Calu3 (cell line): ENCODE measurements around the gene GLRX2. TPM values are rescaled to one million over a fixed set of nuclear protein-coding genes. Genes with fewer than 3 reads are reported as not detected.

Source experiments
- BruUV-seq: library from RNA; stranded (reverse); fragments of 400-500 nt; replicated peaks from 2 replicates; lab custom pipeline; 2021; lab: Mats Ljungman, UMichigan
- CTCF ChIA-PET: fragments of 300-600 bp; sonication (Branson Sonifier 250); formaldehyde crosslinking; loops from one replicate; lab custom pipeline; 2022; ENCODE audit warnings: antibody characterized with exemption; lab: Charles Lee
- DNase-seq: peaks from one replicate; pipeline ENCODE4 v3.0.0; 2022
- H3K27ac Mint-ChIP-seq: one replicate; pipeline ENCODE4 v1.8.0; 2022; ENCODE audit warnings: mixed read lengths; ENCODE audit not compliant: unreplicated experiment
- H3K27me3 Mint-ChIP-seq: one replicate; pipeline ENCODE4 v1.8.0; 2022; ENCODE audit warnings: mixed read lengths; ENCODE audit not compliant: unreplicated experiment
- H3K36me3 Mint-ChIP-seq: one replicate; pipeline ENCODE4 v1.8.0; 2022; ENCODE audit warnings: mild to moderate bottlenecking, moderate library complexity, mixed read lengths; ENCODE audit not compliant: insufficient read depth, unreplicated experiment
- H3K4me1 Mint-ChIP-seq: one replicate; pipeline ENCODE4 v1.8.0; 2022; ENCODE audit warnings: mild to moderate bottlenecking, low read depth, mixed read lengths; ENCODE audit not compliant: unreplicated experiment
- H3K4me3 Mint-ChIP-seq: one replicate; pipeline ENCODE4 v1.8.0; 2022; ENCODE audit warnings: mild to moderate bottlenecking, low read depth, moderate library complexity, mixed read lengths; ENCODE audit not compliant: unreplicated experiment
- H3K9me3 Mint-ChIP-seq: one replicate; pipeline ENCODE4 v1.8.0; 2022; ENCODE audit warnings: low read depth, mixed read lengths; ENCODE audit not compliant: unreplicated experiment
- intact Hi-C: fragments of 100-400 bp; cut with micrococcal nuclease; formaldehyde crosslinking; loops from one replicate; pipeline ENCODE4 v1.10.0; 2022; ENCODE audit not compliant: unreplicated experiment
- total RNA-seq: library from RNA; stranded (reverse); gene quantifications from 2 replicates; pipeline ENCODE4 v1.2.3, GENCODE V29; 2022
- TF ChIP-seq, protein P1 (sequence below): fragments of 200-600 bp; IDR thresholded peaks from one replicate; pipeline ENCODE4 v1.8.0; 2022; ENCODE audit warnings: antibody characterized with exemption; ENCODE audit not compliant: unreplicated experiment

GLRX2 gene
- total RNA-seq, 1 experiment from 2014 or later = 25.7 TPM

DNA sequence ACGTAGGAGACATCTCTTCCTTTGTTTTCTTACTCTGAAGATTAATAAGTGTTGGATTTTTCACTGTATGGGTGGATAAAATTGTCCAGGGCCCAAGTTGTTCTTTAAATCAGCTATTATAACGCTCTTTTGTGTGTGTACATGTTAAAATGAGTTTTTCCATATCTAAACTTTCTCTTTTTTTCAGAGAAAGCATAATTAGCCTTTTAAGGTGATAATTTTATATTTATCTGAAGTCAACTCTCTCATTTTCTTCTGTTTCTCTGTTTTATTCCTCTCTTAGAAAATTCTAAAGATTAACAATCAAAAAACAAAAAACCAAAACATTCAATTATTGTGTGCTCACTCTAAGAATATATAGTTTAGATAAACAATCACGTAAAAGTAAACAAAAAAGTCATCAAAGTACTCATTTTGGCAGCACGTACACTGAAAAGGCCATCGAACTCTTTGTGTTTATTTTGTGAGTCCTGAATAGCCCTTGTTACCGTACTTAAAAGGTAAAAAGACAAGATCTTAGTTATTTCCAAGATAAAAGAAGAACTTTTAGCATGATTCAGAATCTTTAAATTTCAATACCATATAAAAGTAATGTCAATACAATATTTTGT, 9.4 kb upstream of the GLRX2 start:
- no peak for DNase-seq
- intact Hi-C loops = no loop called here
- no peaks in the 10 kb centered on the region for H3K36me3 Mint-ChIP-seq
- CTCF ChIA-PET = no interaction called here
- no peak overlapping the region for H3K4me3 Mint-ChIP-seq
- no peak overlapping the region for H3K27ac Mint-ChIP-seq
- no peaks in the 10 kb centered on the region for H3K27me3 Mint-ChIP-seq
- peaks cover 31% of the 10 kb centered on the region for H3K4me1 Mint-ChIP-seq
- no peaks in the 10 kb centered on the region for H3K9me3 Mint-ChIP-seq
- BruUV-seq = no TSS peak
- TF ChIP-seq, protein P1, sequence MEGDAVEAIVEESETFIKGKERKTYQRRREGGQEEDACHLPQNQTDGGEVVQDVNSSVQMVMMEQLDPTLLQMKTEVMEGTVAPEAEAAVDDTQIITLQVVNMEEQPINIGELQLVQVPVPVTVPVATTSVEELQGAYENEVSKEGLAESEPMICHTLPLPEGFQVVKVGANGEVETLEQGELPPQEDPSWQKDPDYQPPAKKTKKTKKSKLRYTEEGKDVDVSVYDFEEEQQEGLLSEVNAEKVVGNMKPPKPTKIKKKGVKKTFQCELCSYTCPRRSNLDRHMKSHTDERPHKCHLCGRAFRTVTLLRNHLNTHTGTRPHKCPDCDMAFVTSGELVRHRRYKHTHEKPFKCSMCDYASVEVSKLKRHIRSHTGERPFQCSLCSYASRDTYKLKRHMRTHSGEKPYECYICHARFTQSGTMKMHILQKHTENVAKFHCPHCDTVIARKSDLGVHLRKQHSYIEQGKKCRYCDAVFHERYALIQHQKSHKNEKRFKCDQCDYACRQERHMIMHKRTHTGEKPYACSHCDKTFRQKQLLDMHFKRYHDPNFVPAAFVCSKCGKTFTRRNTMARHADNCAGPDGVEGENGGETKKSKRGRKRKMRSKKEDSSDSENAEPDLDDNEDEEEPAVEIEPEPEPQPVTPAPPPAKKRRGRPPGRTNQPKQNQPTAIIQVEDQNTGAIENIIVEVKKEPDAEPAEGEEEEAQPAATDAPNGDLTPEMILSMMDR = no peak

DNA sequence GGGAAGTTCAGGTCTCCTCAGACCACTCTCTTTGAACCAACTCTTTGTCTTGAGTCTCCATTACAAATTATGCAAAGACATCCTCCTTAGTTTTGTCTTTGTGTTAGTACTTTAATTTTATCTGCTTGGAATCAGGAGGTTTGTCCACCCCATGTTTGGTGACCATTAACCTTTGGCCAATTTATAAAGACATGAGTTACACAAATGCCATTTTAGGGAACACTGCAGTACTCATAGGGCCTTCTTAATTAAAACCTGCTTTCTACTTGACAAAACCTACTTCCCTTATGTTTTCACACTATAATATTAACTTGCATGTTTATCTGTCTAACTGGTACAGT, 8.7 kb upstream of the GLRX2 start:
- intact Hi-C loops = no loop called here
- TF ChIP-seq, protein P1 = no peak
- no peak overlapping the region for H3K27ac Mint-ChIP-seq
- no peaks in the 10 kb centered on the region for H3K27me3 Mint-ChIP-seq
- BruUV-seq = no TSS peak
- CTCF ChIA-PET = no interaction called here
- peaks cover 29% of the 10 kb centered on the region for H3K4me1 Mint-ChIP-seq
- H3K4me3 Mint-ChIP-seq = no peak overlapping the region
- no peaks in the 10 kb centered on the region for H3K36me3 Mint-ChIP-seq
- no peaks in the 10 kb centered on the region for H3K9me3 Mint-ChIP-seq
- DNase-seq = no peak

DNA sequence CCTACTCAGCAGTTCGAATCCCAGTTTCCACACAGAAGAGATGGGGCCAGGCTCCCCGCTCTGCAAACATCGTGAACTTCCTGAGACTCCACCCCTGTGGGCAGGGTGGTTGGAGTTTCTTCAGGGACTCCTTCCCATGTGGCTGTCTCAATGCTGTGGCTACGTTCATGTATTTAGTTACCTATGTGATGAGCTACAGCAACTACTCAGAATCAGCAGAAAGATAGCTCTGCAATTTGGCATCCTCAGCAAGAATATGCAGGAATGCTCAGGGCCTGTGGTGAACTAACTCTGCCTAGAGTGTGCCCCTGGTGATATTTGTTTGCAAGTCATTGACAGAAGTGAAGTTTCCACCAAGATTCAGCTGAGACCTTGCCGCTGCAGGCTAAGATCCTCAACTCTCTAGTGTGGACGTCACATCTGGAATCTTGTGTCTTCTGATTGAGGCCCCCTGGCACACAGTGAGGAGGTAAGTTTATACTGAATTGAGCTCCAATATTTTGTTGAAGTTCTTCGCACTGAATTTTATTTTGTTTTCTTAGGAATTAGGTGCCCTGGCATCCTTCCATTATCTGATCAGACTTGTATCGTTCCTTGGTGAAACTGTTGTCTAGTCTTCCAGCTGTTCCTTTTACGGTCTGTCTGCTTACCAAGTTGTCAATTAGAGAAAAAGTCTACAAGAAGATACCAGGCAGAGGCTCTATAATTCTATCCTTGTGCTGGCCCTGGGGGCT, 8.2 kb upstream of the GLRX2 start:
- no peaks in the 10 kb centered on the region for H3K27me3 Mint-ChIP-seq
- H3K4me3 Mint-ChIP-seq = no peak overlapping the region
- DNase-seq = no peak
- intact Hi-C loops = no loop called here
- no TSS peak for BruUV-seq
- no peaks in the 10 kb centered on the region for H3K9me3 Mint-ChIP-seq
- no peaks in the 10 kb centered on the region for H3K36me3 Mint-ChIP-seq
- H3K4me1 Mint-ChIP-seq = peaks cover 24% of the 10 kb centered on the region
- no peak overlapping the region for H3K27ac Mint-ChIP-seq
- CTCF ChIA-PET = no interaction called here
- TF ChIP-seq, protein P1 = no peak

DNA sequence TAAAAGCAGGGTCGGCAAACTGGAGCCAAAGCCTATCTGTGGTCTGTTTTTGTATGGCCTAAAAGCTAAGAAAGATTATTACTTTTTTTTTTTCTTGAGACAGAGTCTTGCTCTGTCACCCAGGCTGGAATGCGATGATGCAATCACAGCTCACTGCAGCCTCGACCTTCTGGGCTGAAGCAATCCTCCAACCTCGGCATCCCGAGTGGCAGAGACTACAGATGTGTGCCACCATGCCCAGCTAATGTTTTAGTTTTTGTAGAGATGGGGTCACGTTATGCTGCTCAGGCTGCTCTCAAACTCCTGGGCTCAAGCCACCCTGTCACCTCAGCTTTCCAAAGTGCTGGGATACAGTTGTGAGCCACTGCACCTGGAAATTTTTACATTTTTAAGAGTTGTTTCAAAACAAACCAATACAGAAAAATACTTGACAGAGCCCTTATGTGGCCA, 6.5 kb upstream of the GLRX2 start:
- Mint-ChIP-seq H3K4me1 (peaks cover 22% of the 10 kb centered on the region), H3K4me3 (no peak overlapping the region), H3K9me3 (no peaks in the 10 kb centered on the region), H3K27me3 (no peaks in the 10 kb centered on the region), H3K27ac (peak overlapping the region; percentile 37), H3K36me3 (no peaks in the 10 kb centered on the region)
- no TSS peak for BruUV-seq
- TF ChIP-seq, protein P1 = no peak
- intact Hi-C loops = no loop called here
- DNase-seq = peak; percentile 76
- CTCF ChIA-PET = interaction anchor here (0.6 to 1.3 kb wide), 3 partner anchors 10 to 305 kb away, joined by 3 to 6 read pairs (median 4); partner anchors contain the start of gene CDC73
